Measurements from ENCODE around the gene ZDHHC14. TPM values are rescaled to one million over a fixed set of nuclear protein-coding genes. Genes with fewer than 3 reads are reported as not detected.
A peak's percentile ranks its signal among the peaks of the same experiment; 100 is the strongest.

Gene ZDHHC14
- total and polyA plus RNA-seq, 2 of the 8 experiments (the other 6 are each of a cell fraction or from before 2014, with no cell fraction given): 2.9 to 5.3 TPM

DNA sequence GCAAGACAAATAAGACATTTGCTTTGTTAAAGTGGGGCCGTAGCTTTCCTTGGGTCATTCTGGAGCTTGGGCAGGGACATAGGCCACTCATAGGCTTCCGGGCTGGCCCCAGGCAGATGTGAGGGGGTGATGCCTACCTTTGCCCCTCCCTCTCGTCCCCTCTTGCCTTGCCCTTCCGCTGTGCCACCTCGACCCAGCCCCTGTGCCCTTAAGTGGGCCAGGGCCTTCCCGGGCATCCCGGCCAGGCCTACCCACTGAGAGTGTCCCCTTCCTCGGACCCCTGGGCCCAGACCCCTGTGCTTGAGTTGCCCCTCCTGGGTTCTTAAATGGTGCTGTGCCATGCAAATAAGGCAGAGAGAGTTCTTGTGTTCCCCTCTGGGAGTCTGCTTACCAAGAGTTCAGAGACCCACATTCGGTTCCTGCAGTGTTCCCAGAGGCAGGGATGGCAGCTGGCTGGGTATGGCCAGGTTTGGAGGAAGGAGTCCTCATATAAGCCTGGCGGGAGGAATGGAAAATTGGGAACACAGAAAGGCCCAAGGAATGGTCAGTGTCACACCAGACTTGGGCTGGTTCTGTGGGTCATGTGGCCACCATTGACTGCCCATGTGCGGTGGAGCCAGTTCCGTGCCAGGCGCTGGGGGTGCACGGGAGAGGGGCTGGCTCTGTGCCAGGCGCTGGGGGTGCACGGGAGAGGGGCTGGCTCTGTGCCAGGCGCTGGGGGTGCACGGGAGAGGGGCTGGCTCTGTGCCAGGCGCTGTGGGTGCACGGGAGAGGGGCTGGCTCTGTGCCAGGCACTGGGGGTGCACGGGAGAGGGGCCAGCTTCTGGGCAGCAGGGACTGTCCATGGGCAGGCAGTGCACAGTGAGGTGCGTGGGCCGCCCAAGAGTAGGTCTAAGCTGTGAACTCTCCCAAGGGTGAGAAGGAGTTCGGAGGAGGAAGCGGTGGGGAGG, 268.6 kb downstream of the ZDHHC14 start:
- WGBS, 2 experiments (ENCODE audit: extremely low coverage in 1 of 2, insufficient coverage in 1 of 2, insufficient read length in 1 of 2, insufficient replicate concordance in 2 of 2, low coverage in 1 of 2, low lambda C conversion rate in 2 of 2, missing lambda C conversion rate in 1 of 2): 86% methylated on average over 19 of the region's 25 CpGs; no CpG with 5 or more reads in 1 of the 2 experiments
- Histone ChIP-seq H3K18ac (ENCODE audit: extremely low read depth, low read length) (no peak overlapping the region), H3K79me1 (ENCODE audit: low read depth, low read length) (no peaks in the 10 kb centered on the region), H2BK15ac (ENCODE audit: low read length) (no peak overlapping the region), H2AFZ (ENCODE audit: low read length) (no peak overlapping the region), H3K9me3 (ENCODE audit: insufficient read depth in 2 of 2, low read depth in 1 of 2, low read length in 1 of 2) (no peaks in the 10 kb centered on the region), H3K9ac (replicated peaks in 1 of 4; ENCODE audit: extremely low read depth in 1 of 4, low read depth in 3 of 4, low read length in 3 of 4) (no peak overlapping the region), H3K79me2 (ENCODE audit: control insufficient read depth in 1 of 2, insufficient read depth in 2 of 2, low read length in 2 of 2) (no peaks in the 10 kb centered on the region), H3K23ac (ENCODE audit: insufficient read length) (no peak overlapping the region), H3K4me1 (replicated peaks in 1 of 4; ENCODE audit: control insufficient read depth in 3 of 4, insufficient read depth in 4 of 4, low read length in 3 of 4) (no peaks in the 10 kb centered on the region; a peak in 2 of 7 replicates), H2BK120ac (replicated peaks; ENCODE audit: low read depth, low read length) (no peak overlapping the region), H3K27ac (ENCODE audit: low read depth, low read length) (no peak overlapping the region), H4K91ac (replicated peaks; ENCODE audit: insufficient read length, low read length) (peak overlapping the region; percentile 57), H4K20me1 (replicated peaks in 1 of 2; ENCODE audit: control insufficient read depth in 1 of 2, insufficient read depth in 2 of 2, low read length in 2 of 2) (no peaks in the 10 kb centered on the region), H2BK5ac (ENCODE audit: low read depth, low read length) (peak overlapping the region; percentile 90; the same call in 1 of the 2 replicates), H4K5ac (ENCODE audit: insufficient read length, low read depth, low read length) (no peak overlapping the region), H3K4ac (replicated peaks; ENCODE audit: insufficient read length, low read depth, low read length) (no peak overlapping the region), H2BK20ac (ENCODE audit: low read length) (0 out of 2 replicates have a peak overlapping the region, but pooled peaks have one; percentile 9), H4K8ac (ENCODE audit: extremely low read depth, insufficient read depth, low read length) (no peak overlapping the region; the same call in 1 of the 2 replicates), H3K27me3 (replicated peaks in 1 of 4; ENCODE audit: control insufficient read depth in 3 of 4, extremely low read depth in 1 of 4, insufficient read depth in 3 of 4, low read length in 3 of 4) (no peaks in the 10 kb centered on the region), H3K56ac (replicated peaks; ENCODE audit: insufficient read length, low read depth, low read length) (no peak overlapping the region), H3K4me3 (ENCODE audit: extremely low read depth in 1 of 4, insufficient read depth in 2 of 4, low read depth in 3 of 4, low read length in 4 of 4) (no peak overlapping the region), H2BK12ac (ENCODE audit: low read depth, low read length) (peak overlapping the region; percentile 50; the same call in 1 of the 2 replicates), H3K36me3 (ENCODE audit: control insufficient read depth in 2 of 4, insufficient read depth in 4 of 4, low read length in 3 of 4) (no peaks in the 10 kb centered on the region), H3K4me2 (ENCODE audit: insufficient read depth in 1 of 2, low read depth in 2 of 2, low read length in 2 of 2) (no peak overlapping the region), H2AK5ac (ENCODE audit: low read depth, low read length) (0 out of 2 replicates have a peak overlapping the region, but pooled peaks have one; percentile 6), H3K23me2 (ENCODE audit: low read depth, low read length) (no peaks in the 10 kb centered on the region), H3K14ac (ENCODE audit: insufficient read length) (no peak overlapping the region)
- POLR2A ChIA-PET (ENCODE audit: partially characterized antibody): no interaction called here
- DNase-seq (ENCODE audit: low read depth in 1 of 2, low spot score in 2 of 2) (no peak), FAIRE-seq (no peak)
- CTCF ChIA-PET (ENCODE audit: partially characterized antibody): interaction anchor here (0.7 to 1.4 kb wide), 5 partner anchors 12 to 1042 kb away, joined by 3 to 4 read pairs (median 3); no protein-coding TSS in a partner anchor
- no peak for TF ChIP-seq POLR2A (IDR thresholded peaks at IDR 0.05; ENCODE audit: control extremely low read depth in 1 of 2, low read depth in 2 of 2, low read length in 2 of 2)
- no peak for TF ChIP-seq TAF7 (optimal IDR thresholded peaks at IDR 0.05; ENCODE audit: borderline replicate concordance, low read depth, low read length)
- no peak for TF ChIP-seq TAF1 (IDR thresholded peaks at IDR 0.05; ENCODE audit: low read depth, low read length)
- no peak for TF ChIP-seq CBX5 (IDR thresholded peaks at IDR 0.05; ENCODE audit: low read depth, low read length)
- no peak for TF ChIP-seq SUZ12 (IDR thresholded peaks at IDR 0.05; ENCODE audit: low read length)
- TF ChIP-seq BCL11A (IDR thresholded peaks at IDR 0.05; ENCODE audit: low read depth in 2 of 2, low read length in 2 of 2): no peak
- no peak for TF ChIP-seq EP300 (IDR thresholded peaks at IDR 0.05; ENCODE audit: borderline replicate concordance in 1 of 2, low read depth in 2 of 2, low read length in 2 of 2)
- no peak for TF ChIP-seq SIX5 (IDR thresholded peaks at IDR 0.05; ENCODE audit: low read depth, low read length)
